ENCODE measurements around the gene POLR1C.

- no peak for TF ChIP-seq CTCF (IDR thresholded peaks at IDR 0.05; ENCODE audit: low read depth, low read length, missing input control)
- no peak for TF ChIP-seq YY1 (IDR thresholded peaks at IDR 0.05)
- no peak for TF ChIP-seq MAX (IDR thresholded peaks at IDR 0.05)
- no peak for TF ChIP-seq SP1 (IDR thresholded peaks at IDR 0.05)
- no peak for TF ChIP-seq ZBTB33 (IDR thresholded peaks at IDR 0.05)
Observed at GRCh38 chr6:43523284-43523683, 6.4 kb downstream of the POLR1C start.

Data from liver (tissue), 3 donors.